Ishikawa (cell line): ENCODE results near the gene SPACDR.

Source experiments
- CEBPB ChIP-seq: IDR thresholded peaks from 2 replicates; pipeline ENCODE4 v1.6.1; 2012
- CREB1 ChIP-seq: IDR thresholded peaks from 2 replicates; pipeline ENCODE4 v1.6.1; 2012; ENCODE audit warnings: low read depth
- EGR1 ChIP-seq: IDR thresholded peaks from 2 replicates; pipeline ENCODE4 v1.6.1; 2012
- EP300 ChIP-seq: IDR thresholded peaks from 2 replicates; pipeline ENCODE4 v1.6.1; 2012; ENCODE audit warnings: borderline replicate concordance
- FOXM1 ChIP-seq: IDR thresholded peaks from 2 replicates; pipeline ENCODE4 v1.6.1; 2012; ENCODE audit warnings: low read depth, borderline replicate concordance
- NFIC ChIP-seq: IDR thresholded peaks from 2 replicates; pipeline ENCODE4 v1.6.1; 2012
- RAD21 ChIP-seq: IDR thresholded peaks from 2 replicates; pipeline ENCODE4 v1.6.1; 2012; ENCODE audit warnings: low read depth
- TAF1 ChIP-seq: IDR thresholded peaks from 2 replicates; pipeline ENCODE4 v1.6.1; 2012; ENCODE audit warnings: low read depth, mild to moderate bottlenecking
- TCF12 ChIP-seq: IDR thresholded peaks from 2 replicates; pipeline ENCODE4 v1.6.1; 2012; ENCODE audit warnings: low read depth
- TEAD4 ChIP-seq: IDR thresholded peaks from 2 replicates; pipeline ENCODE4 v1.6.1; 2012
- YY1 ChIP-seq: IDR thresholded peaks from 2 replicates; pipeline ENCODE4 v1.6.1; 2012; ENCODE audit warnings: low read depth
- ZBTB7A ChIP-seq: IDR thresholded peaks from 2 replicates; pipeline ENCODE4 v1.6.1; 2012; ENCODE audit warnings: low read depth
- TF ChIP-seq, protein P1 (sequence below): IDR thresholded peaks from 2 replicates; pipeline ENCODE4 v1.6.1; 2012; ENCODE audit warnings: low read depth, mild to moderate bottlenecking
- TF ChIP-seq, protein P2 (sequence below): IDR thresholded peaks from 2 replicates; pipeline ENCODE4 v1.6.1; 2012
- TF ChIP-seq, protein P3 (sequence below): IDR thresholded peaks from 2 replicates; pipeline ENCODE4 v1.6.1; 2012

The SPACDR gene

DNA sequence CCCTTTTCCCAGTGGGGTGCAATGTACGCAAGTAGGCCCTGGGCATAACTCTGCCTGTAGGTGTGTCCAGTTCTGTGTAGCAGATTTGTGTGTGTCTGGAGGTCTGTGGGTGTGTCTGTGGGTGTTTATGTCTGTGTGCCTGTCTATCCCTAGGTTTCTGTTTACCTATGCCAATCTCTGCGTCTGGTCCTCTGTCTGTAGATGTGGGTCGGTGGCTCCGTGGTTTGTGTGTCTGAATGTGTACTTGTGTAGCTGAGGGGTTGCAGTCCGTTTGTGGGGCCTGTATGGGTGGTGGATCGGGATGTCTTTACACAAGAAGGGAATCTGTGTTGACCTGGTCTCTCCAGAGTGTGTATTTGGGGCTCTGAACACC, 20.6 kb upstream of the SPACDR start:
- TF ChIP-seq, protein P1, sequence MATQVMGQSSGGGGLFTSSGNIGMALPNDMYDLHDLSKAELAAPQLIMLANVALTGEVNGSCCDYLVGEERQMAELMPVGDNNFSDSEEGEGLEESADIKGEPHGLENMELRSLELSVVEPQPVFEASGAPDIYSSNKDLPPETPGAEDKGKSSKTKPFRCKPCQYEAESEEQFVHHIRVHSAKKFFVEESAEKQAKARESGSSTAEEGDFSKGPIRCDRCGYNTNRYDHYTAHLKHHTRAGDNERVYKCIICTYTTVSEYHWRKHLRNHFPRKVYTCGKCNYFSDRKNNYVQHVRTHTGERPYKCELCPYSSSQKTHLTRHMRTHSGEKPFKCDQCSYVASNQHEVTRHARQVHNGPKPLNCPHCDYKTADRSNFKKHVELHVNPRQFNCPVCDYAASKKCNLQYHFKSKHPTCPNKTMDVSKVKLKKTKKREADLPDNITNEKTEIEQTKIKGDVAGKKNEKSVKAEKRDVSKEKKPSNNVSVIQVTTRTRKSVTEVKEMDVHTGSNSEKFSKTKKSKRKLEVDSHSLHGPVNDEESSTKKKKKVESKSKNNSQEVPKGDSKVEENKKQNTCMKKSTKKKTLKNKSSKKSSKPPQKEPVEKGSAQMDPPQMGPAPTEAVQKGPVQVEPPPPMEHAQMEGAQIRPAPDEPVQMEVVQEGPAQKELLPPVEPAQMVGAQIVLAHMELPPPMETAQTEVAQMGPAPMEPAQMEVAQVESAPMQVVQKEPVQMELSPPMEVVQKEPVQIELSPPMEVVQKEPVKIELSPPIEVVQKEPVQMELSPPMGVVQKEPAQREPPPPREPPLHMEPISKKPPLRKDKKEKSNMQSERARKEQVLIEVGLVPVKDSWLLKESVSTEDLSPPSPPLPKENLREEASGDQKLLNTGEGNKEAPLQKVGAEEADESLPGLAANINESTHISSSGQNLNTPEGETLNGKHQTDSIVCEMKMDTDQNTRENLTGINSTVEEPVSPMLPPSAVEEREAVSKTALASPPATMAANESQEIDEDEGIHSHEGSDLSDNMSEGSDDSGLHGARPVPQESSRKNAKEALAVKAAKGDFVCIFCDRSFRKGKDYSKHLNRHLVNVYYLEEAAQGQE = no peak
- TF ChIP-seq YY1 = no peak
- no peak for TF ChIP-seq EP300
- TF ChIP-seq EGR1 = no peak
- TF ChIP-seq CREB1 = no peak
- TF ChIP-seq FOXM1 = no peak
- TF ChIP-seq TAF1 = no peak
- TF ChIP-seq TEAD4 = no peak
- TF ChIP-seq RAD21 = no peak
- TF ChIP-seq, protein P2, sequence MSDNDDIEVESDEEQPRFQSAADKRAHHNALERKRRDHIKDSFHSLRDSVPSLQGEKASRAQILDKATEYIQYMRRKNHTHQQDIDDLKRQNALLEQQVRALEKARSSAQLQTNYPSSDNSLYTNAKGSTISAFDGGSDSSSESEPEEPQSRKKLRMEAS = no peak
- no peak for TF ChIP-seq NFIC
- TF ChIP-seq CEBPB = no peak
- TF ChIP-seq ZBTB7A = no peak
- no peak for TF ChIP-seq TCF12
- TF ChIP-seq, protein P3, sequence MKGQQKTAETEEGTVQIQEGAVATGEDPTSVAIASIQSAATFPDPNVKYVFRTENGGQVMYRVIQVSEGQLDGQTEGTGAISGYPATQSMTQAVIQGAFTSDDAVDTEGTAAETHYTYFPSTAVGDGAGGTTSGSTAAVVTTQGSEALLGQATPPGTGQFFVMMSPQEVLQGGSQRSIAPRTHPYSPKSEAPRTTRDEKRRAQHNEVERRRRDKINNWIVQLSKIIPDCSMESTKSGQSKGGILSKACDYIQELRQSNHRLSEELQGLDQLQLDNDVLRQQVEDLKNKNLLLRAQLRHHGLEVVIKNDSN = no peak

DNA sequence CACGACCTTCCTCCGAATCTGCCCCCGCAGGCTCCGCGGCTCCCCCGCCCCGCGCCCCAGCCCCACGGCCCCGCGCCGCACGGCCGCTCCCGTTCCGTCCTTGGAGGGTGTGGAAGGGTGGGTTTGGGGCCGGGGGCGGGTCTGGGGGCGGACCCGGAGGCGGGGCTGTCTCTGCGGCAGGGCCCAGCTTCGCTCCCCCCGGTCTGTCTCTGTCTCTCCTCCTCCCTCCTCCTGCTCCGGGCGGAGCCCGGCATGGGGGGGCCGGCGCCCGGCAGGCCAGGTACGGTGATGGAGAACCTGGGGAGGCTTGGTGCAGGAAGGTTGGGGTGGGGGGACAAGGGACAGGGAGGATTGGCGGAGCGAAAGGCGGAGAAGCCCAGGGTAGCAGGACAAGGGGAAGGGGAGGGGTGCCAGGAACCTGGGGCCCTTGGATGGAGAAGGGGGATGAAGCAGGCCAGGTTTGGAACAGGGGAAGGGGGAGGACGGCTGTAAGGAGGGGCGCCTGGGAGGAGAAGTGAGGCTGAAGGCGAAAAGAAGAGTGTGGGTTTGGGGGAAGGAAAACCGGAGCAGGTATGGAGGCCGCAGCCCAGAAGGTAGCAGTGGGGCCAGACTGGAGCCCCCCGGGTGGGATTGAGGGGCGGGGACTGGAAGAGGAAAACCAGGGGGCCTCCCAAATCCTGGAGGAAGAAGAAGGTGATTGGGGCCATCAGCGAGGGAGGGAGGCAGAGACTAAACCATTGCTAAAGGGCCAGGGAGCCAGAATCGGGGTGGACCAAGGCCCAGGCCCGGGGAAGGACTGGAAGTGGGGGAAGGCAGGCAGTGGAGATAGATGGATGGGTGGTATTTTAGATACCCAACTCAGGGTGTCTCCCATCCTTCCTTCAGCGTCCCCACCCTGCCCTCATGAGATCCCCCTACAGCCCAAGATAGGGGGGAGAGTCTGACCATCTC, 19.9 kb upstream of the SPACDR start, which contains the start of gene NYAP1:
Gene NYAP1 (plus strand): TSS at position 206 of the 951 bp plus-strand sequence. CDS start 1,385 bp downstream, outside the sequence.
- TF ChIP-seq RAD21 (no peak), CREB1 (no peak), ZBTB7A (no peak), EGR1 (no peak), NFIC (no peak), CEBPB (no peak)
- TF ChIP-seq, protein P2 = no peak
- TF ChIP-seq, protein P1 = no peak

DNA sequence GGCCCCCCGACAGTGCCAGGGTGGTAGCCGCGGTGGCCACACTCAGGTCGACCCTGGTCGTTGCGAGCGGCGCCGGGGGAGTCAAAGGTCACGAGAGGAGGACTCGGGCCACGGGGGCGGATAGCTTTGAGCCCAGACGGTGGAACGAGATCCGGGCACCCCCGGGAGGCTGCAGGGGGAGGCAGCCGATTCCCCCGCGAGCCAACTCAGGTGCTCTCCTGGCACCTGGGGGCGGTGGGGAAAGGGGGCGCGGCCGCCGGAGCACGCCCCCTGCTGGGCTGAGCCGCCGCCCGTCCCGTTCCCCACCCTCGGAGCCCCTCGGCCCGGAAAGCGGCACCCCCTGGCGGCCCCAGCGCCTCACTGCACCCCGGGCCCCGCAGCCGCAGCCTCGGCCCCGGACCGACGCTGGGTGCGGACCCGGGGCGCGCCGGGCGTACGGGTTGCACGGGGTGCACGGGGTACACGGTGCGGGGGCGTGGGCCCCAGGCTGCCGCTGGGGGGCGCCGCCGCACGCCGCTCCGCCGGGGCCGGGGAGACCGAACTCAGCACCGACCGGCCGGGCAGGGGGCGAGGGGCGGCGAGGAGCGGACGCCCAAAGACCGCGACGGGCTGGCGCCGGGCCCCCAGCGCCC, 19.1 kb upstream of the SPACDR start:
- TF ChIP-seq EP300 (no peak), TEAD4 (no peak), NFIC (no peak), CEBPB (no peak), RAD21 (peak; percentile 39; the same call in 1 of the 2 replicates), YY1 (no peak), EGR1 (peak; percentile 61), TCF12 (no peak), CREB1 (no peak), FOXM1 (no peak), TAF1 (0 out of 2 replicates have a peak, but pooled peaks have one; percentile 4), ZBTB7A (peak; percentile 97)
- TF ChIP-seq, protein P1 = no peak
- TF ChIP-seq, protein P2 = peak; percentile 25; the same call in 1 of the 2 replicates
- TF ChIP-seq, protein P3 = no peak
